Activated CD8-positive, alpha-beta memory T cell treated with anti-CD3 and anti-CD28 coated beads, Interleukin-2, amount 50 U/mL, for 48 hours (primary cell): Measurements from ENCODE around the gene RANBP9.

Experiments
- DNase-seq: peaks from one replicate; pipeline ENCODE4 v3.0.0-alpha.2; 2020

RANBP9 gene

GRCh38 chr6:13677878-13678254 is 33.8 kb downstream of the RANBP9 start:
- no peak for DNase-seq

GRCh38 chr6:13676551-13677156 is 35.0 kb downstream of the RANBP9 start:
- no peak for DNase-seq

- no peak for DNase-seq
These were observed 37.0 kb downstream of the RANBP9 start for GRCh38 chr6:13674533-13675190.

GRCh38 chr6:13673825-13674444 is 37.7 kb downstream of the RANBP9 start:
- no peak for DNase-seq

GRCh38 chr6:13673368-13673767 is 38.3 kb downstream of the RANBP9 start:
- DNase-seq: no peak

- no peak for DNase-seq
These were observed 38.7 kb downstream of the RANBP9 start for GRCh38 chr6:13672904-13673303.

GRCh38 chr6:13671548-13672127 is 40.0 kb downstream of the RANBP9 start:
- no peak for DNase-seq

GRCh38 chr6:13669476-13669875 is 42.2 kb downstream of the RANBP9 start:
- DNase-seq: no peak

GRCh38 chr6:13668291-13668928 is 43.2 kb downstream of the RANBP9 start:
- DNase-seq: no peak

GRCh38 chr6:13667655-13668054 is 44.0 kb downstream of the RANBP9 start:
- no peak for DNase-seq

GRCh38 chr6:13666194-13667105 is 45.2 kb downstream of the RANBP9 start:
- DNase-seq: no peak

- DNase-seq: no peak
These were observed 46.8 kb downstream of the RANBP9 start for GRCh38 chr6:13664703-13665352.

GRCh38 chr6:13663986-13664385 is 47.6 kb downstream of the RANBP9 start:
- no peak for DNase-seq

- no peak for DNase-seq
These were observed 48.8 kb downstream of the RANBP9 start for GRCh38 chr6:13662651-13663334.

GRCh38 chr6:13661647-13662046 is 50.0 kb downstream of the RANBP9 start:
- no peak for DNase-seq

GRCh38 chr6:13660893-13661292 is 50.7 kb downstream of the RANBP9 start:
- DNase-seq: no peak

- DNase-seq: no peak
These were observed 51.4 kb downstream of the RANBP9 start for GRCh38 chr6:13660273-13660672.

- DNase-seq: no peak
These were observed 55.9 kb downstream of the RANBP9 start for GRCh38 chr6:13655700-13656099.

GRCh38 chr6:13654496-13654895 is 57.1 kb downstream of the RANBP9 start:
- DNase-seq: no peak

GRCh38 chr6:13653296-13653695 is 58.3 kb downstream of the RANBP9 start:
- DNase-seq: no peak

GRCh38 chr6:13649393-13649792 is 62.2 kb downstream of the RANBP9 start:
- no peak for DNase-seq
